ENCODE data around the gene ADGRL2.

DNA sequence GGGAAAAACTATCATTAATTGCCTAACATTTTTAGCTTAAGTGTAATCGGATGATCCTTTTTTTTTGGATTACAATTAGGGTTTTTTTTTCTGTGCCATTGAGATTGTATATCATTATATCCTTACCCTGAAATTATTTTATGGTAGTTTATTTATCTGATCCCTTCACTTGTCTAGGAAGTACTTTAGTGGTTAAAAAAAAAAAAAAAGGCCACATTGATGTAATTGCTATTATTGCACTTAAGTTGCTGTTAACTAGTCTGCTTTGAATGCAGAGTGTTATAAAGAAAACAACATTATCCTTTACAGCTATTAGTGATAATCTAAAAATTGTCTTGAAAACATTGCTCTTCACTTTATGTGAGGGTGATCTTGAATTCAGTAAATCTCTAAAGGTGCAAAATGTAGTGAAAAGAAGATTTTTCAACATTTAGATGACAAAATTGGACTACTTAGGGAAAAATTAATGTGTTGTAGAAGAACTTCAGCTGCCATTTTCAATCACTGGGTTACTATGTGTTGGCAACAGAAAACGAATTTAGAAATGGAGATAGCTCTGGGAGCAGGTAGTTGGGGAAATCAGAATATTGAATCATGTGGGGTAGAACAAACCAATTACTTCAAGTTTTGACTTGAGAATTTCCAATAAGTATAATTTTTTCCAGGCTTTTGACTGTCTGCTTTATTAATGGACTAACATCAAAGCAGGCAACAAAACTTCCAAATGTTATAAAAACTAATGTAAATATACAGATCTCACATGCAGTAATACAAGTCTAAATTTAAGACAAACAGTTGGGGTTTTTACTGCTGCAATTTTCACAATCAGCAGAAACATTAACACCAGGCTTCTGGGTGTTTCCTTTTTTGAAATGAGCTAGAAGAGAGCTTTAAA is 5.0 kb downstream of the ADGRL2 start:
- TF ChIP-seq, protein P1, sequence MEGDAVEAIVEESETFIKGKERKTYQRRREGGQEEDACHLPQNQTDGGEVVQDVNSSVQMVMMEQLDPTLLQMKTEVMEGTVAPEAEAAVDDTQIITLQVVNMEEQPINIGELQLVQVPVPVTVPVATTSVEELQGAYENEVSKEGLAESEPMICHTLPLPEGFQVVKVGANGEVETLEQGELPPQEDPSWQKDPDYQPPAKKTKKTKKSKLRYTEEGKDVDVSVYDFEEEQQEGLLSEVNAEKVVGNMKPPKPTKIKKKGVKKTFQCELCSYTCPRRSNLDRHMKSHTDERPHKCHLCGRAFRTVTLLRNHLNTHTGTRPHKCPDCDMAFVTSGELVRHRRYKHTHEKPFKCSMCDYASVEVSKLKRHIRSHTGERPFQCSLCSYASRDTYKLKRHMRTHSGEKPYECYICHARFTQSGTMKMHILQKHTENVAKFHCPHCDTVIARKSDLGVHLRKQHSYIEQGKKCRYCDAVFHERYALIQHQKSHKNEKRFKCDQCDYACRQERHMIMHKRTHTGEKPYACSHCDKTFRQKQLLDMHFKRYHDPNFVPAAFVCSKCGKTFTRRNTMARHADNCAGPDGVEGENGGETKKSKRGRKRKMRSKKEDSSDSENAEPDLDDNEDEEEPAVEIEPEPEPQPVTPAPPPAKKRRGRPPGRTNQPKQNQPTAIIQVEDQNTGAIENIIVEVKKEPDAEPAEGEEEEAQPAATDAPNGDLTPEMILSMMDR (conservative IDR thresholded peaks at IDR 0.05; ENCODE audit: low read depth, low read length): no peak
- no peak for TF ChIP-seq POLR2A (IDR thresholded peaks at IDR 0.05; ENCODE audit: low read depth, low read length)
- TF ChIP-seq MXI1 (IDR thresholded peaks at IDR 0.05; ENCODE audit: borderline replicate concordance, low read depth, low read length): no peak
- TF ChIP-seq CHD1 (IDR thresholded peaks at IDR 0.05; ENCODE audit: low read depth, low read length): no peak
- TF ChIP-seq, protein P2, sequence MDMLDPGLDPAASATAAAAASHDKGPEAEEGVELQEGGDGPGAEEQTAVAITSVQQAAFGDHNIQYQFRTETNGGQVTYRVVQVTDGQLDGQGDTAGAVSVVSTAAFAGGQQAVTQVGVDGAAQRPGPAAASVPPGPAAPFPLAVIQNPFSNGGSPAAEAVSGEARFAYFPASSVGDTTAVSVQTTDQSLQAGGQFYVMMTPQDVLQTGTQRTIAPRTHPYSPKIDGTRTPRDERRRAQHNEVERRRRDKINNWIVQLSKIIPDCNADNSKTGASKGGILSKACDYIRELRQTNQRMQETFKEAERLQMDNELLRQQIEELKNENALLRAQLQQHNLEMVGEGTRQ (IDR thresholded peaks at IDR 0.05; ENCODE audit: low read depth, low read length): no peak
- TF ChIP-seq FOS (IDR thresholded peaks at IDR 0.05; ENCODE audit: low read depth, low read length): no peak
- TF ChIP-seq MAFK (IDR thresholded peaks at IDR 0.05; ENCODE audit: low read depth, low read length): no peak
- no peak for TF ChIP-seq BHLHE40 (IDR thresholded peaks at IDR 0.05; ENCODE audit: low read depth, low read length)
- no peak for TF ChIP-seq SMC3 (IDR thresholded peaks at IDR 0.05; ENCODE audit: low read depth, low read length)
- TF ChIP-seq RAD21 (IDR thresholded peaks at IDR 0.05; ENCODE audit: low read length): no peak
- TF ChIP-seq, protein P3, sequence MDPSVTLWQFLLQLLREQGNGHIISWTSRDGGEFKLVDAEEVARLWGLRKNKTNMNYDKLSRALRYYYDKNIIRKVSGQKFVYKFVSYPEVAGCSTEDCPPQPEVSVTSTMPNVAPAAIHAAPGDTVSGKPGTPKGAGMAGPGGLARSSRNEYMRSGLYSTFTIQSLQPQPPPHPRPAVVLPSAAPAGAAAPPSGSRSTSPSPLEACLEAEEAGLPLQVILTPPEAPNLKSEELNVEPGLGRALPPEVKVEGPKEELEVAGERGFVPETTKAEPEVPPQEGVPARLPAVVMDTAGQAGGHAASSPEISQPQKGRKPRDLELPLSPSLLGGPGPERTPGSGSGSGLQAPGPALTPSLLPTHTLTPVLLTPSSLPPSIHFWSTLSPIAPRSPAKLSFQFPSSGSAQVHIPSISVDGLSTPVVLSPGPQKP (IDR thresholded peaks at IDR 0.05; ENCODE audit: borderline replicate concordance, low read depth, low read length): no peak

Measured in IMR-90 (cell line).